ENCODE results near the gene MDP1.

Gene MDP1

DNA sequence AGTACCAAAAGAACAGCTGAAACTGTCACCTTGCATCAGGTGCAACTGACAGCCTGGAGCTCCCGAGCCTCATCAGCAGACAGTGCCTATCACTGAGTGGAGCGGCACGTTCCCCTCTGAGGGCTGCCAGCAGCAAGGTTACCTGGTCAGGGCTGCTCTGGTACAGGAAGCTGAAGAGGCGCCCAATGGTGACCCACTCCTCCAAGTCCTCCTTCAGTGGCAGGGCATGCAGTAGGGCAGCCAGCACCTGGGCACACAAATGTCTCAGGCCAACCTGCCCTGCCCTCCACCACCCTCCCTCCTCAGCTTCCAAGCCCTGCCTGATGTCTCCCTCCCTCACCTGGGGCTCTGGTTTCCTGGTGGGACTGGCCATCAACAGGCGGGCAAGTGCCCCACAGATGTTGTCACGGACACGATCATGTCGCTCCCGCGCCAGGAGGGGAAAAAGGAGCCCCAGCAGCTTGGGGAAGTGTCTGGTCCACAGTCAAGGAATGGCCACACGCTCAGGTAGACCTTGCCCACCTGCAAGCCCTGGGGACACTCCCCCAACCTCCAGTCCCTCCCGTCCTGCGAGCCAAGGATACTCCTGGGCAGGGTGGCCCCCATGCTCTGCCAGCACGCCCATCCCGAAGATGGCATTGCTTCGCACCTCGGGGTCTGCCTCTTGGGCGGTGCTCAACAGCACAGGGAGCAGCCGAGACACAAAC is 34.3 kb downstream of the MDP1 start:
- no peak for DNase-seq (ENCODE audit: low spot score)
- no peak for FAIRE-seq

DNA sequence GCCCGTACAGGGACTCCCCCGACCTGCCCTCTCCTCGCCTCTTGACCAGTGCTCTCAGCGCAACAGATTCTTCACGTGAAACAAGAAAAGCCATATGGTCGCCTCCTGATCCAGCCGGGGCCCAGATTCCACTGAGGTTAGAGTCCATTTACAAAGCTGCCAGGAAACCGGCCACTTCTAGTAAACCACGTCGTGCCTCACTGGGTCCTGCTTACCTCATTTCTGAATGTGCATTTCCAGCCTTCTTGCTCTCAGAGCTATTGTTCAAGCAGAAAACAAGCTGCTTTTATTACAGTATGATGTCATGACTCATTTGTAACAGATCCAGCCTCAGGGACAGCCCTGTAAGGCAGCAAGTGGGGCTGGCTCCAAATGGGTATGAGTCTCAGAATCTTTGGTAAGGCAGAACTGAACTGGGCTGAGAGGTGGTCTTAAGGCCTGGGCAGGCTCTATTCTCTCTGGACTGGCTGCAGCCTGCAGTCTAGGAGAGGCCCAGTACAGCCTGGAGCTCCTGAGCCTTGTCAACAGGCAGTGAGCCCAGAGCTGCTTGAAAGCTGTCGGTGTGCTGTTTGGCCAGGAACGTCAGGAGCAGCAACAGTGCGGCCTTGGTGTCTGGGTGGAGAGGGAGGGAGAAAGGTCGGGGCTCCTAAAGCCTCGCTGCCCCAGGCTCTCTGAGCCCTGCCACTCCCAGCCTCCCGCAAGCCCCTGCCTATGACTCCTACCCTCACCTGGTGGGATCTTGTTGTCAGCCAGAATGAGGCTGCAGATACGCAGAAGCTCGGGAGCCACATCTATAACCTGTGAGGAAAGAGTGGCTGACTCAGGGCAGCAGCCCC is 35.7 kb downstream of the MDP1 start:
- DNase-seq (ENCODE audit: low spot score) = peak; percentile 53
- no peak for FAIRE-seq

DNA sequence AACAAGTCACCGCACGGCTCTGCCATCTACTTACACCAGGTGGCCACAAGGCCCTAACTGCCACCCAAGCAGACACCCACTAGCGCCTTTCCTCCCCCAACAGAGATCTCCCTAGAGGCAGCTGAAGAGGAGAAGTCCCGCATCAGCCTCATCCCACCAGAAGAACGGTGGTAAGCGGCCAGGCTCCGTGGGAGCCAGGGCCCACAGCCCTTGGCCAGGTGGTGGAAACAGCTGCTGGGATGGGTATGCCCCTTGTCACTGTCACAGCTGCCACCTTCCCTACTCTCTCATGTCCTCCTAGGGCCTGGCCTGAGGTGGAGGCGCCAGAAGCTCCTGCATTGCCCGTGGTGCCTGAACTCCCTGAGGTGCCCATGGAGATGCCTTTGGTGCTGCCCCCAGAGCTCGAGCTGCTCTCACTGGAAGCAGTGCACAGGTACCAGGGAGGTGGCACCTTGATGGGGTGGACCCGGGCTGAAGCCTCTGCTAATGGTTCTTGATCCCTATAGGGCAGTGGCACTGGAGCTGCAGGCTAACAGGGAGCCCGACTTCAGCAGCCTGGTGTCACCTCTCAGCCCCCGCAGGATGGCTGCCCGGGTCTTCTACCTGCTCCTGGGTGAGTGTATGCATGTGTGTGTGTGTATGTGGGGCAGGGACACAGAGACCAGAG is 36.4 kb downstream of the MDP1 start:
- FAIRE-seq = no peak
- DNase-seq (ENCODE audit: low spot score) = no peak

DNA sequence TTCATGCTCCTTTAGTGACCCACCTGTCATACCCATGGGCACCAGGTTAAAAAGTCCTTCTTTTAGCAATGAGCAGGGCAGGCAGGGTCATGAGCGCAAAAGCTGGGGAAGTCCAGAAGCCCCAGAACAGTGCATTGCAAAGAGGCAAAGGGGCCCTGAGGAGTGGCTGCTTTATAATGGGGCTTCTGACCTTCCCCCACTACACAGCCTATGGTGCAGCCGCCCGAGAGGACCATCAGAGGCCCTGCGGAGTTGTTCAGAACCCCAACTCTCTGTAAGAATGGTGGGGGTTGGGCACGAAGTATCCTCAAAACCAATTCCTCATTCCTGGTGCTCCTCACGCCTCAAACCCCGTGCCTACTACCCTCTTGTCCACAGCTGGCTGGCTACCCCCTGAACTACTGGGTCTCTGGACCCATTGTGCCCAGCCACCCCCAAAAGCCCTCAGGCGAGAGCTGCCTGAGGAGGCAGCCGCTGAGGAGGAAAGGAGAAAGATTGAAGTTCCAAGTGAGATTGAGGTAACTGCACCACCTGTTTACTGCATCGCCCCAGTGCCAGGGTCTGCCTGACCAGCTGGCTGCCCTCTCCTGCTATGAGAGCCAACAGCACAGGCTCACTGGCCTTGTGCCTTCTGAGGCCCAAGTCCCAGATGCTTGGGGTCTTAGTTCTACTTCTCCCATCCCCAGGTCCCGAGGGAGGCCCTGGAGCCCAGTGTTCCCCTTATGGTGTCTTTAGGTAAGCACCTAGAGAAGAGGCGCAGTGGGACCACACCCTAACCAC is 37.3 kb downstream of the MDP1 start:
- DNase-seq (ENCODE audit: low spot score) (no peak), FAIRE-seq (no peak)

DNA sequence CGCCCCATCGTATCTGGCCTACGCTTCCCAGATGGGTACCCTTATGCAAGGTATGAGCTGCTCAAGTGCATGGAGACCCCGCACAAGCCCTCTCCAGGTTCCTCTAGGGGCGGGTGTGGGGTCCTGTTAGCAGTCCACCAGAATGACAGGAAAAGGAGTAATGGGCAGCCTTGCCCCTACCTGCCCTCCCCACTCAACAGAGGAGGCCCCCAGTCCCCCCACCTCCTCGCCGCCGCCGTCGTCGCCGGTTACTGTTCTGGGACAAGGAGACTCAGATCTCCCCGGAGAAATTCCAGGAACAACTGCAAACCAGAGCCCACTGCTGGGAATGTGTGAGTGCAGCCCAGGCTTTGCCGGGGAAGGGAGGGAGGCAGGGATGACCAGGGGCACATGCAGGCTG is 38.0 kb downstream of the MDP1 start:
- no peak for DNase-seq (ENCODE audit: low spot score)
- no peak for FAIRE-seq

DNA sequence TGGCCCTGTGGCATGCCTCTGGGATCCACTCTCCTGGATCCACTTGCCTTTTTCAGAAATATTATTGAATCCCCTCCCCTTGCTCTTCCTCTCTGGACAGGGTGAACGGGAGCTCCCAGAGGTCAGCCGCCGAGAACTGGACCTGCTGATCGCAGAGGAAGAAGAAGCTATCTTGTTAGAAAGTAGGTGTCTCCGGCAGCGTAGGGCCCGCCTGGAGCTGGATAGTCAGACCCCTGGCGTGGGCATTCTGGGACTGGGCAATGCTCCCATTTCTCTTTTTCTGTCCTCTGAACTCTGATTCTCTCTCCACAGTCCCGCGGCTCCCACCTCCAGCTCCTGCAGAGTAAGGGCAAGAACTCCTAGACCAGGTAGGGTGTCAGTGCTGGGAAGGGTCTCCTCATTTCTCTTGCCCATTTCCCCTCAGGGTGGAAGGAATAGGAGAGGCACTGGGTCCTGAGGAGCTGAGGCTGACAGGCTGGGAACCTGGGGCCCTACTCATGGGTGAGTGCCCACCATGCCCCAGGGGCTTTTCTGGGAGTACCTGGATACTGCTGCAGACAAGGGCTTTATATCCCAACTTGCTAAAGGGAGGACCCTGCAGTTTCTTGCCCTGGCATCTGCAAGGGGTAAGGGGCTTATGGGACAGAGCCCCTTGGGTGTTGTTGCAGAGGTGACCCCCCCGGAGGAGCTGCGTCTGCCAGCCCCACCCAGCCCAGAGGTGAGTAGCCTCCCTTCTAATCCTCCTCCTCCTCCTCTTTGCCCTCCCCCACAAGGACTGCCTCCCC is 38.6 kb downstream of the MDP1 start:
- no peak for DNase-seq (ENCODE audit: low spot score)

DNA sequence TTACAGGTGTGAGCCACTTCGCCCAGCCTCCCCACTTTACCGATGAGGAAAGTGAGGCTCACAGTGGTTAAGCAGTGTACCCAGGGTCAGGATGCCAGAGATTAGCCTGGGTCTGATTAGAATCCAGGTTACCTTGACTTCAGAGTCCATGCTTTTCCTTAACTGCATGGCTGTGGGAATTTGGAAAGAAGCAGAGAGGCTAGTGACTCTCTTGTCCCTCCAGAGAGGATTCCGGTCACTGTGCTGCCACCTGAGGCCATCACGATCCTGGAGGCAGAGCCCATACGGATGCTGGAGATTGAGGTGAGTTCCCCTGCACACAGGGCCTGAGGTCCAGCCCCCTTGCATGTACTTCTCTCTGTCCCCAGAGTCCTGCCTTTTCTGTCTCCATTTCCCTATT is 39.3 kb downstream of the MDP1 start:
- no peak for FAIRE-seq
- no peak for DNase-seq (ENCODE audit: low spot score)

More for the DNA sequence above, 38.6 kb downstream of the MDP1 start:
- no peak for FAIRE-seq

DNA sequence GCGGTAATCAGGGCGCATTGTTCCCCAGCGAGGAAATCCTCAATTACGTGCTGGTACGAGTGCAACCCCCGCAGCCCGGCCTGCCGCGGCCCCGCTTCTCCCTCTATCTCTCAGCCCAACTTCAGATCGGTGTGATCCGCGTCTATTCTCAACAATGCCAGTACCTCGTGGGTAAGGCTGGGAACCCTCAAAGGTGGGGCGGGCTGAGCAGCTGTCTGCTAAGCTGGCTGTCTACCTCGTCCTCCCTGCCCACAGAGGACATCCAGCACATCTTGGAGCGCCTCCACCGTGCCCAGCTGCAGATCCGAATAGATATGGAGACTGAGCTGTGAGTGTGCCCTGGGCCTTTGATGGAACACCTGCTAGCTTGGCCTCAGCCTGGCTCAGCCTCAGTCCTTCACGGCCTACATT is 43.0 kb downstream of the MDP1 start:
- DNase-seq (ENCODE audit: low spot score) (no peak), FAIRE-seq (no peak)

DNA sequence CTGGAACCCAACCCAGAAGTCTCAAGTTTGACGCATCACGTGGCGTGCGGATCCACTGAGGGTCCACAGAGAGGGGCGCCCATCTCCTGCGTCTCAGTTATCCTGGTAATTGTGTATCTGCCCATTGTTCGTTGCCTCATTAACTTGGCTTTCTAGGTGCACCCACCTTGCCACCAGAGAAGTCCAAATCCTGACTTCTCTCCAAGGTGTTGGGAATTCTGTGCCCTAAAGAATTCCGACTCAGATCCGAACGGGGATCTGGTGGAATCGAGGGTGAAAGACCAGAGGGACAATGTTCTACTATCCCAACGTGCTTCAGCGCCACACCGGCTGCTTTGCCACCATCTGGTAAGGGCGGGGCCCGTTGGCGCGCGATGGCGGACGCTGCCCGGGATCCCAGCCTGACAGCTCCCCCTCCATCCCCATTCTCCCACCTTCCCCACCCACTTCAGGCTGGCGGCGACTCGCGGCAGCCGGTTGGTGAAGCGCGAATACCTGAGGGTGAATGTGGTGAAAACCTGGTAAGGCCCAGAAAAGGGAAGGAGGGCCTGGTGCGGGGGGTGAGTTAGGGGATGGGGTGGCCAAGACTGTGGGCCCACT is 43.5 kb downstream of the MDP1 start:
- no peak for FAIRE-seq
- DNase-seq (ENCODE audit: low spot score) = no peak

DNA sequence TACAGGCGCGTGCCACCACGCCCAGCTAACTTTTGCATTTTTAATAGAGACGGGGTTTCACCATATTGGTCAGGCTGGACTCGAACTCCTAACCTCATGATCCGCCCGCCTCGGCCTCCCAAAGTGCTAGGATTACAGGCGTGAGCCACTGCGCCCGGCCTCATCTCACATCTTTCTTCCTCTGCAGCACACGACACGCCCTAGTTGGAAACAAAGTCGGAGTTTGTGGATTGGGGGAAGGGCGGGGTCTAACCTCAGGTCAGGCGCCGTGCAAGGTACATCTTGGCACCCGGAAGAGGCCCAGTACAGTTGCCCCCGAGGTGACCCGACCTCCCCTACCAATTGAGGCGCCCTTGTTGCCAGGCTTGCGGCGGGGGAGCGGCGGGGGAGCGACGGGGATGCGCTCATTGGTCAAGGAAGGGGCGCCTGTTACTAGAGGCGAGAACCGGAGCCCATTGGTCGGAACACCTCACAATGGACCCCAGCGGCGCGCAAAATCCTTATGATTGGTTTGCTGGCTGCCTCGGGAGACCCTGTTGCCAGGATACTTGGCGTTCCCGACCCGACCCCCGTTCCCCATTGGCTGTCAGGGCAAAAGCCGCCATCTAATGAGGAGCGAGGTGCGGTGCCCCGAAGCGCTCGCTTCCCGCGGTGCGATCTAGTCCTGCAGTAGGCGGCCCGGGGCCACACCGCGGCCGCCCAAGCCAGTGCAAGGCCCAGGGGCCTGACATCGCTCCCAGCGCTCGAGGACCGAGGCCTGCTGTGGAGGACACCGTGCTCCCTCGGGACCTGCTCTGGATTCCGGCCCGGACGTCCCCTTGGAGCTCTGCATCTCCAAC is 44.2 kb downstream of the MDP1 start, which contains the start of gene REC8:
Gene REC8, plus strand, starts transcription at position 659 of the 839 bp plus-strand sequence. CDS start 473 bp downstream, outside the sequence.
- FAIRE-seq = no peak
- no peak for DNase-seq (ENCODE audit: low spot score)

DNA sequence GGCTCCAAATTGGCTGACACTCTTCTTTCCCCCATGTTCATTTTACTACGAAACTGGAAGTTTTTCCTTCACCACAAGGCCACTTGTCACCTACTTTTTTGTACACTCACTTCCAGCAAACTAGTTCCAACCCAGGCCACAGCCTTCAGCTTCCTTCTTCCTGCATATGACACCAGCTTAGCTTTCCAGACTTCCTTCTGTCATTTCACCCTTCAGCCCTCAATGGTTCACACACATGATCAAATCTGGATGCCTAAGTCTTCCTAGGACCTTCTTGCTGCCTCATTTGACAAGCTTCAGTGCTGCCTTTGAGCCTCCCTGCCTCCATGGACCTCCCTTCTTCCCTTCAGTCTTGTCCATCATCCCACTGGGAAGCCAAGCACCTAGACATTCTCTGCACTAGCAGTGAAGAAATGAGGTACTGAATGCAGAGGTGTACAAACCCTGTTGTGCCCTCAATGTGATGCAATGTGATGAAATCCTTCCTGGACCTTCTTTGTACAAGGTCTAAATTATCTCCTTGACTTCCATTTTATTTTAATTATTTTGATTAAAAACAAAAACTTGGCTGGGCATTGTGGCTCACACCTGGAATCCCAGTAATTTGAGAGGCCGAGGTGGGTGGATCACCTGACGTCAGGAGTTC is 48.3 kb downstream of the MDP1 start:
- DNase-seq (ENCODE audit: low spot score) = no peak
- FAIRE-seq = no peak

DNA sequence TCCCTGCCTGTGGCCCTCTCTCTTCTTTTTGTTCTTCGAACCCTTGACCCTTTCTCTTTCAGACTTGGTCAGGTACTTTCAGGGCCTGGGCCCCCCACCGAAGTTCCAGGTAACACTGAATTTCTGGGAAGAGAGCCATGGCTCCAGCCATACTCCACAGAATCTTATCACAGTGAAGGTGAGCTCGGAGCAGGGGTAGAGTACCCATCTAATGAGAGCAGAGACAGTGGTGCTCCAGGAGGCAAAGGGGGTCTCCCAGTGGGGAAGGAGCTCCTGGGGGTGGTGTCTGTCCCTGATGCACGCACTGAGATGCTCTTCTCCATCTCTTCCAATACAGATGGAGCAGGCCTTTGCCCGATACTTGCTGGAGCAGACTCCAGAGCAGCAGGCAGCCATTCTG is 50.1 kb downstream of the MDP1 start:
- FAIRE-seq (no peak), DNase-seq (ENCODE audit: low spot score) (no peak)

DNA sequence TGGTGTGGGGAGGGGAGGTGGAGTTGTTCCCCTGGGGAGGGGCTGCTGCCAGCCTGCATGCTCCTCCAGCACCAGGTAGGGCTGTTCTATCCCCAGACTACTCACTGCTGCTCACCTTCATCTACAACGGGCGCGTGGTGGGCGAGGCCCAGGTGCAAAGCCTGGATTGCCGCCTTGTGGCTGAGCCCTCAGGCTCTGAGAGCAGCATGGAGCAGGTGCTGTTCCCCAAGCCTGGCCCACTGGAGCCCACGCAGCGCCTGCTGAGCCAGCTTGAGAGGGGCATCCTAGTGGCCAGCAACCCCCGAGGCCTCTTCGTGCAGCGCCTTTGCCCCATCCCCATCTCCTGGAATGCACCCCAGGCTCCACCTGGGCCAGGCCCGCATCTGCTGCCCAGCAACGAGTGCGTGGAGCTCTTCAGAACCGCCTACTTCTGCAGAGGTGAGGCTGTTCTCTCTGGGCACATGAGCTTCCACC is 51.3 kb downstream of the MDP1 start:
- FAIRE-seq (no peak), DNase-seq (ENCODE audit: low spot score) (no peak)
